ENCODE data around the gene NIN. TPM values are rescaled to one million over a fixed set of nuclear protein-coding genes. Genes with fewer than 3 reads are reported as not detected.

NIN gene
- 7.1 and 16.0 TPM in 2 replicates for total RNA-seq (2014; rRNA removed; shearing (Covaris generic))

DNA sequence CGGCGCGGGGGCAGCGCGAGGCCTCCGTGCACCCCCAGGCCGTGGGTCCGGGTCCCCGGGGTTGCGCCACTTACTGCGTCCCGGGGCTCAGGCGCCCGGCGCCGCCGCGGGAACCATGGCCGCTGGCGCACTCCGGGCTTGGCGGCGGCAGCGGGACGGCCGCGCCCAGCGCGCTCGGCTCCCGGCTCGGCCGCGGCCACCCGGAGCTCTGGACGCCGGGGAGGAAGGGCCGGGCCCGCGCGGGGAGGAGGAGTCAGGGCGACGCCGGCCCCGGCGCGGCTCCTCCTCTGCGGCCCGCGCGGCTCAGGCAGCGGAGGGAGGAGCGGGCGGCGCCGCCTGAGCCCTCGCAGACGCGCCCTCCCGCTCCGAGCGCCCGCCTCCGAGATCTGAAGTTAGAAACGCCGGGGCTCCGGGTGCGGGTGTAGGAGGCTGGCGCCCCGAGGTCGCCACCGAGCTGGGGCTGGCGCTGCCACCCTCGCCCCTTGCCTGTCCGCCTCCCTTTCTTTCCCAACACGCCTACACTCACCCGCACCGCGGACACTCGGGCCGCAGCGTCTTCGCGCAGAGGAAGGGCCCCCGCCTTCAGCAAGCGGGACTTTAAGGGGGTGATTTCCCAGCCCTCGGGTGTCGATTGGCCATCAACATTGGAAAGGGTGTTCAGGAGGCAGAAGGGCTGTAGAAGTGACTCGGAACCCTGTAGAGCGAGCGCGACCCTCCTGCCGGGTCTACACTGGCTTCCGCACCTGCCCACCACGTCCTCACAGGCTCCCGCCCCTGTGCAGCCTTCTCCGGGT lies at the start of gene NIN:
TSS of gene NIN (minus strand) at position 231 of the 794 bp plus-strand sequence. CDS start 9,106 bp downstream, outside the sequence.
- DNase-seq (ENCODE audit: low read depth): peak; percentile 75

- peak; percentile 11 for DNase-seq (ENCODE audit: low read depth)
Measured at GRCh38 chr14:50875359-50876070, 44.6 kb upstream of the NIN start.

DNA sequence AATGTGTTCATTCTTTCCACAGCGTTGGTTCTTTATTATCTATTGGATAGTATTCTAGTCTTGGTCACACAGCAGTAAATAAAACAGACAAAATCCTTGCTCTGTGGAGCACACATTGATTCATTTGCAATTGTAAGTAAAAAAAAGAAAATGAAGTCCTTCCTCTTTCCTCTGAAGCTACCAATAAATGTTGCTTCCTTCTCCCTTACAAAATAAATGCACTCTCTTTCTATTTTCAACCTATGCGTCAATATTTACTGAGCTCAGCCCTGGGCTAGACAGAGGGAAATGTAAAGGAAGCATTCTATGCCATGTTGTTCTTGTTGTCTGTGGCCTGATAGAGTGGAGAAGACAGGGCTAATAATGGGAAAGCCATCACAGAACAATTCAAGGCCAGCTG lies 43.8 kb upstream of the NIN start:
- DNase-seq (ENCODE audit: low read depth): no peak

- DNase-seq (ENCODE audit: low read depth): no peak
Measured at GRCh38 chr14:50871914-50872732, 41.2 kb upstream of the NIN start, which contains the start of gene ABHD12B. Gene ABHD12B, plus strand, starts transcription at chr14:50872053. Its CDS starts 122 bp downstream, at chr14:50872175.

DNA sequence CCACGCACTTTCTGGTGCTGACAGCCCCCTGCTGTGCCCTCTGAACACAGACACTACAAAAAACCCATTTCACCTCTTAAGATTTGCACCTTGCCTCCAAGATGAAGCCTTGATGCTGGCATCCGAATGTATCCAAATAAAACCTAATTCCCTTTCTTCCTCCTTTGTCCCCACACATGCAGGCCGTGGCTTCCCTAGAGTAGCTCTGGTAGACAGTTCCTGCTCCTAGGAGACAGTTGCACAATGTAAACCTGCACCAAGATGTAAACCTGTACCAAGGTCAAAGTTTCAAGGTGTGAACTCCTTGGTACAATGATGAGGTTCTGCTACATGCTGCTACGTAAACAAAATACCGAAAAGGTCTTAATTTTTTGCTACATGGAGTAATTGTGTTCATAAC lies 40.3 kb upstream of the NIN start:
- DNase-seq (ENCODE audit: low read depth): no peak

DNA sequence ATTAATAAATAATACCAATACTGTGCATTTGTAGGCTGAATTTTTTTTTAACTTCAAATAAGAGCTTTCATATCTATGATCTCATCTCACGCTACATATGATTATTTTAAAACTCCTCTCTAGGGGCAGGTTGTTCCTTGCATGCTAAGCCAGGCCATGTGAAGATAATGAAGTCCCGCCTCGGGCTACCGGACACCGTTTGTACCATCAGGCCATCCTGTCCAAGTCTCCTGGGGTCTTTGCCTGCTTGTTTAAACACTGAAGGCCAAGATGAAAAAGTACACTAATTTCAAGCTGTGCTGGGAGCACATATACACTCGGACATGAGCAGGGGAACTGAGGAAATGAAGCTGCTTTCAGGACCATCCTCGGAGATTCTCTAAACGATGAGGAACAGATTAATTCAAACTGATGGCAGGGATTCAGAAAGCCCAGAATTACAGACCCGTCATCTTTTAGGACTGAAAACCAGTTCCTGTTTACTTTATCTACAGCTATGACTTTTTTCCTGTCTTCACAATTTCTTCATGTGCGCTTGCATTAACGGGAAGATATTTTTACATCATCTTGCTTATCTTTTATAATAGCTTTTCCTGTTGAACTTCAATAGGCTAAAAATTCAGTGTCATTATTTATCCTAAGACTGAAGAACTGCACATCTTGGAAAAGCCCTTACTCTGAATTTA lies 34.6 kb upstream of the NIN start:
- no peak for DNase-seq (ENCODE audit: low read depth)

DNA sequence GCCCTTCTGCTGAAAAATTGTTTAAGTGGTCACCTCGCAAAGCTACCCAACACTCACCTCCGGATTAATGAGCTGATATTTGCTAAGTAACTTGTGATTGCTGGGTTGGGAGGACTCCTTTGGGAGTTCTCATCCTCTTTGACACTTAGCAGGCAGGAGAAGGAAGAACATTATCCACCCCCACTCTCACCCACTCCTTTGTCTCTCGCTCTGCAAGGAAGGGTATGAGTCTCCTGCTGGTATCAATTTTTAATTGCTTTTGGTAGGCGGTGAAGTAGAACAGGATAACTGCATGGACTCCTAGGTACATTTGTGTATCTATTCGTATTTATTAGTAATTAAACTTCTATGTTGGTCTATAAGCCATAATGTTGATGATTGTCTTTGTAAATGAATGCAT lies 34.0 kb upstream of the NIN start:
- no peak for DNase-seq (ENCODE audit: low read depth)

DNA sequence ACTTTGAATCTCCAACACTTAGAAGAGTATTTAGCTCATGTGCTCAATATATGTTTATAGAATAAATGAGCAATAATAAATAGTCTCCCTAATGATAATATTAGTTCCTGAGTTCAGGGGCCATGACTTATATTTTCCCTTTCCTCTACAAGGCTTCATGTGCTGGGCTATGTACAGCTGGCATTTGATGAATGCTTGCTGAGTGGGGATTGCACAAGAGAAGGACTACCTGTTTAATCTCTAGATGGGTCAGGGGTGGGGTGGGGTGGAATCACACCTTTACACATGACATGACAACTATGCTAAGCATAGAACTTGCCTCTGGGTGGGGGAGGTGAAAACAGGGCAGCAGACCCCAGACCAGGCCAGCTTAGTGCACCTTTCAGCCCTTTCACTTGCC lies 33.3 kb upstream of the NIN start:
- no peak for DNase-seq (ENCODE audit: low read depth)

DNA sequence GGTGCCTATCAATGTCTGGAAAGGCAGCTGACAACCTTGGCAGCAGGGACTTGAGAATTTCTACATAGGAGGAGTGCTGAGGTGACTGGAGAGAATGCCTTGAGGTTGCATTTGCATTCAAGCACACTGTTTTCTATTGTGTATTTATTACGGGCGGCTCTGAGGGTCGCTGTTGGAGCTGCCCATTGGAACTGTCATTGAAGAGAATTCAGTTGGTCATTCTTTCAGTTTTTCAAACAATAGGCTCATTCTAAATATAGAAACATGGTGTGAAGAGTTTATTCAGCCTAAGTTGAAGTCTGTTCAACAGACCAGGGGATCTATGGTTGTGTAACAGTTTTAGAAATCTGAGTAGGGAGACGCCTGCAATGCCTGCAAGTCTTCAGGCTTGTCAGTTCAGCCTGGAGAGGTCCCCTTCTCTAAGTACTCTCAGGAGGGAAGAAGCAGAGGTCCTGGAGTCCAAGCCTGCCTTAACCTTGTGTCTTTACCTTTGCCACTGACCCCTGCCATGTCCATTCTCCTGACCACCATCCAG lies 31.1 kb upstream of the NIN start:
- DNase-seq (ENCODE audit: low read depth): no peak

- DNase-seq (ENCODE audit: low read depth): peak; percentile 75
Measured at GRCh38 chr14:50860478-50861086, 29.6 kb upstream of the NIN start.

DNA sequence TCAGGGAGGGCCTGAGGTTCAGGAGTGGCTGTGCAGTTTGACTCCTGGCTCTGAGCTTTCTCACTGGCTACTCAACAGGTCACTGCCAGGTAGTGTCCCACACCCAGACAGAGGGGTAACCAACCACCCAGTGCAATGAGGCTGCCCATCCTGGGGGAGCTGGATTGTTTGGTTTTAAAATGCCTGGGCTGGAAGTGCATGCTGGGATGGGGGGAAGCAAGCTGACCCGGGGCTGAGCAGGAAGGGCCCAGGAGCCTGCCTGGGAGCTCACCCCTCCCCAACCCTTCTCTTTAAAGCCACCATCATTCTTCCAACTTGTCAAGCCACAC lies 28.3 kb upstream of the NIN start:
- DNase-seq (ENCODE audit: low read depth): no peak

GRCh38 chr14:50856660-50857059 lies 25.7 kb upstream of the NIN start:
- no peak for DNase-seq (ENCODE audit: low read depth)

- DNase-seq (ENCODE audit: low read depth): no peak
Measured at GRCh38 chr14:50855558-50855957, 24.6 kb upstream of the NIN start.

- DNase-seq (ENCODE audit: low read depth): no peak
Measured at GRCh38 chr14:50854521-50854920, 23.6 kb upstream of the NIN start.

DNA sequence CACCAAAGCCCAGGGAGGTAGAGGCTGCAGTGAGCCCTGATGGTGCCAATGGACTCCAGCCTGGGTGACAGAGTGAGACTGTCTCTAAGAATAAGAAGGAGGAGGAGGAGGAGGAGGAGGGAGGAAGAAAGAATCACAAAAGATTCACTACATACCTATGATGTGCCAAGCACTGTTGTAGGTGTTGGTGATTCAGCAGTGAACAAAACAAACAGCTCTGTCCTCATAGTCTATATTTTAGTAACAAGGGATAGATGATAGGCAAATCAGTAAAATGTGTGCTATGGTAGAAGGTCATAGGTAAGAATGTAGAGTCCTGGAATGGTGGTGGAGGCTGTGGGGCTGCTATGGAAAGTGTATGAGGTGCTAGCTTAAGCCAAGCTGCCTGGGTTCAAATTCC lies 22.9 kb upstream of the NIN start:
- DNase-seq (ENCODE audit: low read depth): no peak

DNA sequence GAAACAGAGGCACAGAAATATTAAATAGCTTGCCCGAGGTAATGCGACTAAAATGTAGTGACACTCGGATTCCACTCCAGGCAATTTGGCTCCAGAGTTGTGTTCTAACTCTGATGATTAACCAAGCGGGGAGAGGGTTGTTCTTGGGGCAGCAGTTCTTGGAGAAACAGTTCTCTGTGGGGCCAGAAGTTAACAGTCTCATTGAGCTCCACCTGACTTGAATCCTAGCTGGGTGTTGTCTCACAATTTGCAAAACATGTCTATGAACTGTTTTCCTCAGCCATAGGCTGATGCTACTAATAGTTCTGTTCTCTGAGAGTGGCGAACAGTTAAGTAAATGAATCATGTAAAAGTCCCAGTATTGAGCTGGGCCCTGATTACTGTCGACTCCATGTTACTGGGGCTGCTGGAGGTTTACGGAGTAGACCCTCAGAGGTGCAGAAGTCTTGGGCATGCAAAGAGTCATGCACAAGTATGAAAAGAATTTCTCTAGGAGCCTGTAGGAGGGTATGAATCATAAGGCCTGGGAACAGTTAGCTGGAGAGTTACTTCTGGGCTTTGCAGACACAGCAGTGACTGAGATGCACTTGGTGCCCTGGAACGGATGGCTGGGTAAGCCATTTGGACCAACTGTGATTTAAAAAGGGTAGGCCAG lies 15.4 kb upstream of the NIN start:
- peak; percentile 84 for DNase-seq (ENCODE audit: low read depth)

DNA sequence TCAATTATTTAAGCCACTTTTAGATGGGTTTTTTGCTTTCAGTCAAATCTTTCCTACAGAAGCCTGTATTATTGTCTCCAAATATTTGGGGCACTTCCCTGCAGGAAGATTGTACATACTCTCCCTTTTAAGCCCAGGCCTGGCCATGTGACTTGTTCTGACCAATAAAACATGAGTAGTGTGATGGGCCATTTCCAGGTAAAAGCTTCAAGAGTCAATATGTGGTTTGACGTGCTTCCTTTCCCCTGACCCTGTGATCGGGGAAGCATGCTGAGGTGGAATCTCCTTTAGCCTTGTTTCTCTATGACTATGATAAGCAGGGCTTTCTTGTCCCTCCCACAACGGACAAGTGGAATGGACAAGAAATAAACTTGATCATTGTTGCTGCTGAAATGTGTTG lies 14.2 kb upstream of the NIN start:
- no peak for DNase-seq (ENCODE audit: low read depth)

DNA sequence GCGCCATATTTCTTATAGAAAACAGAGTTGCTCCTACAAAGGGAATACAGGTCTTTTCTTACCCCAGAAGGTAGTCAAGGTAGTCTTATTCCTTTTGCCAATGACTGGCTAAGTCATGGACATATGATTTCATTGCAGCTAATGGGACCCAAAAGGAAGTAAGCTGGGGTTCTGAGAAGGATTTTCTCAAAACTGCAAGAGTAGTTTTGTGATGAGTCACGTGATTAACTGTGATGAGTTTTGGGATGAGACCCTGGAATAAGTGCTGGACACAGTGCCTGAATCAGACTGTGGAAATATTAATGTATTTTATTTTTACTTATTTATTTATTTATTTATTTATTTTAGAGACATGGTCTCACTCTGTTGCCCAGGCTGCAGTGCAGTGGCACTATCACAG lies 13.4 kb upstream of the NIN start:
- peak; percentile 14 for DNase-seq (ENCODE audit: low read depth)

DNA sequence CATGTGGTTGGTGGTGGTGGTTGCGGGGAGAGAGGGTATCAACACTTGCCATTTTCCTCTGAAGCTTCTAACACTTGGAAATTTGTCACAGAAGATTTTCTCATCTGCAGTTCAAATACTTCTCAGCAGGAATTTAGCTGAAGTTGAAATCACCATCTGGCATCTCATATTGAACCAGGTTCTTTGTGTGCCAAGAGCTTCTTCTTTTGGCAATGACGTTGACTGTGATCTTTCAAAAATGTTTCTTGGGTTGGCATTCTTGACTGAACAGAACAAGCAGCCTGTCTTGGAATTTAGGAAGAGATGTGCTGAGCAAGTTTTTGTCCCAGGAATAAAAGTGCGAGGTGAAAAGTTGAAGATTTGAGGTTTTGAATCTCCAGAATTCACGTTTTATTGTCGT lies 8.7 kb upstream of the NIN start:
- no peak for DNase-seq (ENCODE audit: low read depth)

DNA sequence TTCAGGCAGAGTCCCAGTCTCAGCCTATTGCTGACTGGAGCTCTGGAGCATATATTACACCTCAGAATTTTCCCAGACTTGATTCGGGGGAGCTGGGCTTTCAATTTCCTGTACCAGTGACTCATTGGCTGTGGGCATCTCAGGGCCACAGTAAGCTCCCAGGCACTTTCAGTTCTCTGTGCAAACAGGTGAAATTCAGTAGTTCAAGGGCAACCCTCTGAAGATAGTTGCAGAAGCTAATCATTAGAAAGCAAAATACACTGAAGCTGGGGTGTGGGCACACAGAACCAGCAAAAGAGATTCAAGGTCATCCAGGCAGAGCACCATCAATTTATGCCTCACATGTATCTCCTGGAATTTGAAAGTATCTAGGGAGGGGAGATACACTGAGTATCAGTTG lies 8.1 kb upstream of the NIN start:
- DNase-seq (ENCODE audit: low read depth): peak; percentile 73
